Testis (tissue), 2 donors: ENCODE results near the gene ESRRA.

Experiments used
- CTCF ChIP-seq, 3 experiments: fragments of 450-650 bp in 2 of 3; fragments of 200-600 bp in 1 of 3; sonication (generic) in 1 of 3; IDR thresholded peaks; one replicate each; pipeline ENCODE4 v1.5.1; 2016 to 2019; ENCODE audit warnings: antibody characterized with exemption in 3 of 3, mild to moderate bottlenecking in 2 of 3, moderate library complexity in 1 of 3
- POLR2A ChIP-seq: fragments of 450-650 bp; IDR thresholded peaks from one replicate; pipeline ENCODE4 v1.6.1; 2017; ENCODE audit warnings: antibody characterized with exemption, mild to moderate bottlenecking, moderate library complexity

DNA sequence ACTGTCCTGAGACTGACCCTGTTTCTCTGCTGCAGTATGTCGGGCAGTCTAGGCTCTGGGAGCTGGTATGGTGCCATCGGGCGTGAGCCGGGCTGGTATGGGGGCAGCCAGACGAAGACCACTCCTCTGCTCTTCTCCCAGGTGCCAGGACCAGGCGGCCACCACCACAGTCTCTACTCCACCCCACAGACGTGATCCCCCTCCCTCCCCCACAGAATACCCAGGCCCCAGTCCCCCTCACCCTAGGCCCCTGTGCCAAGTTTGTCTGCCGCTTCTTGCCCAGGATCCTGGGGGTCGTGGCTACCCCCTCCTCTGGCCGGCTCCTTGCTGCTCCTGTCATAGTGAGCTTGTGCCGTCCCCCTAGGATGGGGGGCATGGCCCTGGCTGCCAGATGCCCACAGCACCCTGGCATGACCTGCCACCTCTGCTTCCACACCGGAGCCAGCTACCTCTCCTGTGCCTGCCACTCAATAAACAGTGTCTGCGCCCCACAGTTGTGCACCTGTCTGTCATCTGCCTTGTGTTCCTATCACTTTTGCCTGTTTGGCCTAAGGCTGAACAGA is 16.2 kb upstream of the ESRRA start:
- TF ChIP-seq CTCF (IDR thresholded peaks at IDR 0.05) (no peak), POLR2A (no peak)
